ENCODE results near the gene RWDD1.

RWDD1 gene

DNA sequence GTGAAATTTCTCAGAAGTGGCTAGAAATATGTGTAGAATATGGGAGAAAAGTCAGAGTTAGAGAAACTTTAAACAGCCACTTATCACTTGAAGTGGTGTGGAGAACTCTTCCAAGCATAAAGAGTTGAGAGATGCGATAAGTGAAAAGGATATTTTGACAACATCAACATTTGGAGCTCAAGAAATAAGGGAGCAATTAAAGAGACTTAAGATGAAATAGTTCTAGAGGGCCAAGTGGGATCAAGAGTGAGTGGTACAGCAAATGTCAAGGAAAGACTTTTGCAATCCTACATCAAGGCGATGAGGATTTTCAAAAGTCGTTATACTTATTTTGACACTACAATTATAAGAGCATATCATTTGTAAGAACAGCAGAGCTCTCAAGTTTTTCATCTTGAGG lies 54.6 kb downstream of the RWDD1 start:
- TF ChIP-seq TAF1 (IDR thresholded peaks at IDR 0.05; ENCODE audit: borderline replicate concordance, insufficient read depth, low read length): no peak
- no peak for TF ChIP-seq SIN3A (IDR thresholded peaks at IDR 0.05; ENCODE audit: borderline replicate concordance, insufficient read depth, low read length)
- TF ChIP-seq FOXP2 (optimal IDR thresholded peaks at IDR 0.05; ENCODE audit: borderline replicate concordance, extremely low read depth, extremely low read length, insufficient read depth): no peak
- TF ChIP-seq POLR2AphosphoS5 (IDR thresholded peaks at IDR 0.05; ENCODE audit: low read depth, low read length): no peak
- TF ChIP-seq, protein P1, sequence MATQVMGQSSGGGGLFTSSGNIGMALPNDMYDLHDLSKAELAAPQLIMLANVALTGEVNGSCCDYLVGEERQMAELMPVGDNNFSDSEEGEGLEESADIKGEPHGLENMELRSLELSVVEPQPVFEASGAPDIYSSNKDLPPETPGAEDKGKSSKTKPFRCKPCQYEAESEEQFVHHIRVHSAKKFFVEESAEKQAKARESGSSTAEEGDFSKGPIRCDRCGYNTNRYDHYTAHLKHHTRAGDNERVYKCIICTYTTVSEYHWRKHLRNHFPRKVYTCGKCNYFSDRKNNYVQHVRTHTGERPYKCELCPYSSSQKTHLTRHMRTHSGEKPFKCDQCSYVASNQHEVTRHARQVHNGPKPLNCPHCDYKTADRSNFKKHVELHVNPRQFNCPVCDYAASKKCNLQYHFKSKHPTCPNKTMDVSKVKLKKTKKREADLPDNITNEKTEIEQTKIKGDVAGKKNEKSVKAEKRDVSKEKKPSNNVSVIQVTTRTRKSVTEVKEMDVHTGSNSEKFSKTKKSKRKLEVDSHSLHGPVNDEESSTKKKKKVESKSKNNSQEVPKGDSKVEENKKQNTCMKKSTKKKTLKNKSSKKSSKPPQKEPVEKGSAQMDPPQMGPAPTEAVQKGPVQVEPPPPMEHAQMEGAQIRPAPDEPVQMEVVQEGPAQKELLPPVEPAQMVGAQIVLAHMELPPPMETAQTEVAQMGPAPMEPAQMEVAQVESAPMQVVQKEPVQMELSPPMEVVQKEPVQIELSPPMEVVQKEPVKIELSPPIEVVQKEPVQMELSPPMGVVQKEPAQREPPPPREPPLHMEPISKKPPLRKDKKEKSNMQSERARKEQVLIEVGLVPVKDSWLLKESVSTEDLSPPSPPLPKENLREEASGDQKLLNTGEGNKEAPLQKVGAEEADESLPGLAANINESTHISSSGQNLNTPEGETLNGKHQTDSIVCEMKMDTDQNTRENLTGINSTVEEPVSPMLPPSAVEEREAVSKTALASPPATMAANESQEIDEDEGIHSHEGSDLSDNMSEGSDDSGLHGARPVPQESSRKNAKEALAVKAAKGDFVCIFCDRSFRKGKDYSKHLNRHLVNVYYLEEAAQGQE (IDR thresholded peaks at IDR 0.05; ENCODE audit: insufficient read depth in 1 of 2, low read depth in 2 of 2, low read length in 2 of 2): no peak

- TF ChIP-seq SIN3A (IDR thresholded peaks at IDR 0.05; ENCODE audit: borderline replicate concordance, insufficient read depth, low read length) (no peak), TAF1 (IDR thresholded peaks at IDR 0.05; ENCODE audit: borderline replicate concordance, insufficient read depth, low read length) (0 out of 2 replicates have a peak, but pooled peaks have one; percentile 17)
These were observed 58.3 kb downstream of the RWDD1 start for GRCh38 chr6:116629563-116629981.

- TF ChIP-seq, protein P1 (IDR thresholded peaks at IDR 0.05; ENCODE audit: insufficient read depth in 1 of 2, low read depth in 2 of 2, low read length in 2 of 2): no peak
- TF ChIP-seq TAF1 (IDR thresholded peaks at IDR 0.05; ENCODE audit: borderline replicate concordance, insufficient read depth, low read length) (no peak), FOXP2 (optimal IDR thresholded peaks at IDR 0.05; ENCODE audit: borderline replicate concordance, extremely low read depth, extremely low read length, insufficient read depth) (no peak), SIN3A (IDR thresholded peaks at IDR 0.05; ENCODE audit: borderline replicate concordance, insufficient read depth, low read length) (no peak), POLR2AphosphoS5 (IDR thresholded peaks at IDR 0.05; ENCODE audit: low read depth, low read length) (no peak)
These were observed 60.2 kb downstream of the RWDD1 start for GRCh38 chr6:116631379-116631990.

GRCh38 chr6:116633685-116634084 lies 62.4 kb downstream of the RWDD1 start:
- TF ChIP-seq, protein P1 (IDR thresholded peaks at IDR 0.05; ENCODE audit: insufficient read depth in 1 of 2, low read depth in 2 of 2, low read length in 2 of 2): no peak
- TF ChIP-seq POLR2AphosphoS5 (IDR thresholded peaks at IDR 0.05; ENCODE audit: low read depth, low read length): no peak
- no peak for TF ChIP-seq FOXP2 (optimal IDR thresholded peaks at IDR 0.05; ENCODE audit: borderline replicate concordance, extremely low read depth, extremely low read length, insufficient read depth)
- TF ChIP-seq TAF1 (IDR thresholded peaks at IDR 0.05; ENCODE audit: borderline replicate concordance, insufficient read depth, low read length): no peak
- TF ChIP-seq SIN3A (IDR thresholded peaks at IDR 0.05; ENCODE audit: borderline replicate concordance, insufficient read depth, low read length): no peak

Measured in PFSK-1 (cell line).